Tibial artery (tissue), 4 donors: ENCODE measurements around the gene KLHL5.

Experiments
- DNase-seq, 2 donors: peaks; one replicate each; pipeline ENCODE4 v3.0.0-alpha.2; 2019
- H3K27ac ChIP-seq, 2 donors: fragments of 200-600 bp; sonication (generic) in 1 of 2; 1 replicate in 1 of 2; 2 replicates in 1 of 2; pipeline ENCODE4 v1.5.1; 2018 to 2019; ENCODE audit warnings: mild to moderate bottlenecking in 1 of 2
- H3K27me3 ChIP-seq, 2 donors: fragments of 200-600 bp; sonication (generic) in 1 of 2; one replicate each; pipeline versions ENCODE4 v1.5.1 to v1.6.0; 2016 to 2019
- H3K36me3 ChIP-seq, 3 donors: fragments of 200-600 bp; sonication (generic) in 2 of 3; one replicate each; pipeline ENCODE4 v1.5.1; 2016 to 2019; ENCODE audit warnings: mild to moderate bottlenecking in 2 of 3
- H3K4me1 ChIP-seq, 4 donors: fragments of 200-600 bp; sonication (generic) in 2 of 4; 1 replicate in 3 of 4; 2 replicates in 1 of 4; pipeline ENCODE4 v1.5.1; 2016 to 2019
- H3K4me3 ChIP-seq, 2 donors: fragments of 200-600 bp; sonication (generic) in 1 of 2; 1 replicate in 1 of 2; 2 replicates in 1 of 2; pipeline ENCODE4 v1.5.1; 2018 to 2019; ENCODE audit warnings: mild to moderate bottlenecking in 2 of 2
- H3K9me3 ChIP-seq, 3 donors: fragments of 200-600 bp; sonication (generic) in 1 of 3; one replicate each; pipeline ENCODE4 v1.5.1; 2016 to 2019
- CTCF ChIP-seq, 2 experiments: fragments of 200-600 bp in 1 of 2; fragments of 450-650 bp in 1 of 2; IDR thresholded peaks; one replicate each; pipeline ENCODE4 v1.5.1; 2017 to 2019; ENCODE audit warnings: antibody characterized with exemption in 2 of 2, mild to moderate bottlenecking in 1 of 2, moderate library complexity in 1 of 2
- intact Hi-C: fragments of 100-400 bp; cut with DNase I; formaldehyde crosslinking; loops from one replicate; pipeline ENCODE4 v1.15.0; 2023; ENCODE audit warnings: low total_unique reads

Gene KLHL5

GRCh38 chr4:39050590-39050989, 11.4 kb upstream of the KLHL5 start:
- no peak for TF ChIP-seq CTCF (IDR thresholded peaks at IDR 0.05)
- Histone ChIP-seq H3K4me1 (peaks cover 0 to 3% (median 0%) of the 10 kb centered on the region in 4 donors), H3K9me3 (no peaks in the 10 kb centered on the region), H3K27ac (no peak overlapping the region), H3K4me3 (no peak overlapping the region), H3K36me3 (no peaks in the 10 kb centered on the region), H3K27me3 (no peaks in the 10 kb centered on the region)
- no peak for DNase-seq
- intact Hi-C loops: no loop called here

- H3K27ac ChIP-seq: no peak overlapping the region
- no peaks in the 10 kb centered on the region for H3K4me1 ChIP-seq
- H3K27me3 ChIP-seq: no peaks in the 10 kb centered on the region
- TF ChIP-seq CTCF (IDR thresholded peaks at IDR 0.05): no peak
- DNase-seq: no peak
- no peak overlapping the region for H3K4me3 ChIP-seq
- no peaks in the 10 kb centered on the region for H3K36me3 ChIP-seq
- H3K9me3 ChIP-seq: no peaks in the 10 kb centered on the region
- intact Hi-C loops: no loop called here
Observed at GRCh38 chr4:39051492-39051891, 10.5 kb upstream of the KLHL5 start.

DNA sequence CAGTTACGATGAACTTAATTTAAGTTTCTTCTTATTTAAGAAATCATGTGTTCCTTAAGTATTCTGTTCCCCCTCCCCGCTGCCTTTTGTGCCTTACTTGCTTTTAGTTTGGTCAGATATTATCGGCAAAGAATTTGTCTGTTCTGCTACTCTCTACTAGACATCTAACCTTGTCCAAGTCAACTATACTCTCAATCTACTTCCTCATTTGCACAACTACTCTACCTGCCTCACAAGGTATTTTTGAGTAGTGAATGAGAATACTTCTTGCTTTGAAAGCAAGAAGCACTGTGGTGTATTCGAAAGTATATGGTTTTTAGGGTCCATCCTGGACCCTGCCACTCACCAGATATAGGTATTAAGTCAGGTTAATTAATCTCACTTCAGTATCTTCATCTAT, 8.0 kb upstream of the KLHL5 start:
- Histone ChIP-seq H3K27ac (no peak overlapping the region), H3K4me1 (no peaks in the 10 kb centered on the region), H3K9me3 (no peaks in the 10 kb centered on the region), H3K27me3 (no peaks in the 10 kb centered on the region), H3K36me3 (no peaks in the 10 kb centered on the region), H3K4me3 (no peak overlapping the region)
- intact Hi-C loops: no loop called here
- DNase-seq: no peak
- no peak for TF ChIP-seq CTCF (IDR thresholded peaks at IDR 0.05)

DNA sequence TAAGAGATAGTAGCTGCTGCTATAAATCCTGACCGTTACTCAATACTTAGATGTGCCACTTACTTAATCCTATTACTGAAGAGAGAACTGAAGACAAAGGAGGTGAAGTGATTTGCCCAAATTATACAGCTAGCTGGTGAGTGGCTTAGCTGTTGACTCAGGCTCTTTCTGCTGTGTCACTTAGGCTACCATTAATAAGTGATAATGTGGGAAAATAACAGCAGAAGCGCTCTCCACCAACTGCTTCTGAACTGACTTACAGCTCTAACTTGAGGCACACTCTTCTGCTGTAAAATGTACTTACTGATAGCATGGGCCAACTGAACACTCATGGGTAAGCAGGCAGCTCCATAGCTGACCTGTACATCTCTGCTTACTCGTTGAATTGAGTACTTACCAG, 7.5 kb upstream of the KLHL5 start:
- no peaks in the 10 kb centered on the region for H3K36me3 ChIP-seq
- H3K4me3 ChIP-seq: no peak overlapping the region
- intact Hi-C loops: no loop called here
- H3K9me3 ChIP-seq: no peaks in the 10 kb centered on the region
- H3K27ac ChIP-seq: no peak overlapping the region
- no peak for TF ChIP-seq CTCF (IDR thresholded peaks at IDR 0.05)
- H3K27me3 ChIP-seq: no peaks in the 10 kb centered on the region
- no peaks in the 10 kb centered on the region for H3K4me1 ChIP-seq
- no peak for DNase-seq

DNA sequence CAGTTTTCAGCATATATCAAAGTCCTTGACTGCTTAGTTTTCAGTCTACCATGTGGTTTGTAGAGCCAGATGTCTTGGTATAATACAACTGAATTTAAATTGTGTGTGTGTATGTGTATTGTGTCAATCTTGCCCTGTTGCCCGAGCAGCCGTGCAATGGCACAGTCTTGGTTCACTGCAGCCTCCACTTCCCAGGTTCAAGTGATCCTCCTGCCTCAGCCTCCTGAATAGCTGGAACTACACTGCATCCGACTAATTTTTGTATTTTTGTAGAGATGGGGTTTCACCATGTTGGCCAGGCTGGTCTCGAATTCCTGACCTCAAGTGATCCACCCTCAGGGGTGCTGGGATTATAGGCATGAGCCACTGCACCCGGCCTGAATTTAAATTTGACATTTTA, 6.0 kb upstream of the KLHL5 start:
- Histone ChIP-seq H3K4me3 (no peak overlapping the region), H3K27me3 (no peaks in the 10 kb centered on the region), H3K27ac (no peak overlapping the region), H3K9me3 (no peaks in the 10 kb centered on the region), H3K36me3 (no peaks in the 10 kb centered on the region), H3K4me1 (no peaks in the 10 kb centered on the region)
- intact Hi-C loops: no loop called here
- no peak for TF ChIP-seq CTCF (IDR thresholded peaks at IDR 0.05)
- no peak for DNase-seq

- Histone ChIP-seq H3K9me3 (no peaks in the 10 kb centered on the region), H3K27me3 (no peaks in the 10 kb centered on the region), H3K36me3 (no peaks in the 10 kb centered on the region), H3K4me1 (no peaks in the 10 kb centered on the region), H3K4me3 (no peak overlapping the region), H3K27ac (no peak overlapping the region)
- TF ChIP-seq CTCF (IDR thresholded peaks at IDR 0.05): no peak
- intact Hi-C loops: no loop called here
- DNase-seq: no peak
Observed at GRCh38 chr4:39061457-39061856, 575 bp upstream of the KLHL5 start.
